Measurements from ENCODE around the gene RFFL.

RFFL gene

DNA sequence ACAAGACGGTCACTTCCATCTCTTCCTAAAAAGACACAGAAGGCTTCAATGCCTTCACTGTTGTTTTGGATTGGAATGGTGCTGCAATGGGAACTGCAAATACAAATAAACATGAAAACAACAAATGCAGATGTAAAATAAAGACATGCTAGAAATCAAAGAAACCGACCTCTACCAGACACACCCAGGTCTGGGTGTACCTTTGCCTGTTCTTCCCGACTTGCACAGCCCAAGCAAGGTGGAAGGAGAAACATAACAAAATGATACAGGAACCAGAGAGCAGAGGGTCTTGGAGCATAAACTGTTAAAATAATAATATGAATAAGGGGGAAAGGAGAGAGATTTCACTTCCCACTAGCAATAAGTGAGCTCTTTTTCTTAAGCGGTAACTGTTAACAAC is 17.3 kb downstream of the RFFL start:
- no peak for TF ChIP-seq GATA3 (IDR thresholded peaks at IDR 0.05; ENCODE audit: low read depth, low read length)
- no peak for TF ChIP-seq GATA2 (IDR thresholded peaks at IDR 0.05; ENCODE audit: low read depth, low read length)

- no peak for TF ChIP-seq GATA3 (IDR thresholded peaks at IDR 0.05; ENCODE audit: low read depth, low read length)
- no peak for TF ChIP-seq GATA2 (IDR thresholded peaks at IDR 0.05; ENCODE audit: low read depth, low read length)
Observed at GRCh38 chr17:35044181-35044580, 19.3 kb downstream of the RFFL start.

- TF ChIP-seq GATA3 (IDR thresholded peaks at IDR 0.05; ENCODE audit: low read depth, low read length) (no peak), GATA2 (IDR thresholded peaks at IDR 0.05; ENCODE audit: low read depth, low read length) (no peak)
Observed at GRCh38 chr17:35041390-35041789, 22.1 kb downstream of the RFFL start.

- no peak for TF ChIP-seq GATA3 (IDR thresholded peaks at IDR 0.05; ENCODE audit: low read depth, low read length)
- TF ChIP-seq GATA2 (IDR thresholded peaks at IDR 0.05; ENCODE audit: low read depth, low read length) = no peak
Observed at GRCh38 chr17:35038453-35038852, 25.1 kb downstream of the RFFL start.

DNA sequence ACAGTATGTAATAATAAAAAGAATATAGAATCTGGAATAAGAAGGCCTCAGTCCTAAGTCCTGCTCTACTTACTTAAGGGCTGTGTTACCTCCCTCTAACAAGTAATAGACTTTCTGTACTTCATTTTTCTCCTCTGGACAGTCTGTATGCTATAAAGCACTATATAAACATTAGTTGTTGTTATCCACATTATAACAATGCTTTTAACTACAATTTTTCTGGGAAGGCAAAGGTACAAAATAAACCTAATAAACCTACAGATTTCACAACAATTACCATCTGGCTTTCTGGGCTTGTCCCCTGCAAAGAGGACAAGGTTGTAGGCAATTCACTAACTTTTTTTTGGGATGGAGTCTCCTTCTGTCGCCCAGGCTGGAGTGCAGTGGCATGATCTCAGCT is 32.7 kb downstream of the RFFL start:
- TF ChIP-seq GATA3 (IDR thresholded peaks at IDR 0.05; ENCODE audit: low read depth, low read length) = no peak
- no peak for TF ChIP-seq GATA2 (IDR thresholded peaks at IDR 0.05; ENCODE audit: low read depth, low read length)

GRCh38 chr17:35028531-35029262 is 34.8 kb downstream of the RFFL start:
- no peak for TF ChIP-seq GATA2 (IDR thresholded peaks at IDR 0.05; ENCODE audit: low read depth, low read length)
- no peak for TF ChIP-seq GATA3 (IDR thresholded peaks at IDR 0.05; ENCODE audit: low read depth, low read length)

- TF ChIP-seq GATA2 (IDR thresholded peaks at IDR 0.05; ENCODE audit: low read depth, low read length) (no peak), GATA3 (IDR thresholded peaks at IDR 0.05; ENCODE audit: low read depth, low read length) (no peak)
Observed at GRCh38 chr17:35025541-35025940, 38.0 kb downstream of the RFFL start.

DNA sequence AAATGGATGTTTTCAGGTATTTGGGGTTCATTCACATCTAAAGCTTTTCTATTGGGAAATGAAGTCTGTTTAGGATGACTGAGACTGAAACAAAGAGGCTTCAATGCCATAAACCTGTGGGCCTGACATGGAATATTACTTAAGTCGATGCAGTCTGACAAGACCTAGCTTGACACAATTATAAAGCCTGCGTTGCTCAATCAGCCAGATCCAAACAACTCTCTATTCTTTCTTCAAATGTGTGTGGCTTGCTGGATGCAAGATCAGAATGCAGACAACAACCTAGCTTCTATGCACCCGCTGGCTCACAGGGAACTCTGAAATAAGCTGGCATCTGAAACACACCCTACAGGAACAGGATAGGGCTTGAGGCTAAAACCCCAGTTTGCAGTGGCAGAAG is 40.0 kb downstream of the RFFL start:
- TF ChIP-seq GATA2 (IDR thresholded peaks at IDR 0.05; ENCODE audit: low read depth, low read length) (no peak), GATA3 (IDR thresholded peaks at IDR 0.05; ENCODE audit: low read depth, low read length) (no peak)

DNA sequence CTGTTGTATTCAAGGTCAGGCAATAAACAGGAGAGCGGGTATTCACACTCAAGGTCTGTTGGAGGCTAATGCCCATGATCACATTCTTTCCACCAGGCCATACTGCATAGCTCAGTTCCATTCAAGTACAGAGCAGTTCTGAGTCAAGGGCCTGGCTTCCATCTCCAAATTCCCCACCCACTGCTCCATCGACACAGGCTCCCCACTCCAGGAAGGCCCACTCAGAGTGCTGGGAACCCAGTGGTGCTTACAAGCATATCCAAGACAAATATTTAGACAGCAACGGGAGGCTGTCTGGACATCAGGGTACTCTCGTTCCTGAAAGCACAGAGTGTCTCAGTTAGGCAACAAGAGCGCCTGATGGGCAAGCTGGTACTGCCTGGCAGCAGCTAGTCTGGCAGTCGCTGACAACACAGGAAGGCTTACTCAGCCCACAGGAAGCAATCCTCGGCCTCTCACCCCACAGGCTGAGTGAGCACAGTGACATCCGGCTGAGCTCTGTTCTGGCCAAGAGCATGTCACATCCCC is 40.9 kb downstream of the RFFL start:
- TF ChIP-seq GATA3 (IDR thresholded peaks at IDR 0.05; ENCODE audit: low read depth, low read length) = no peak
- TF ChIP-seq GATA2 (IDR thresholded peaks at IDR 0.05; ENCODE audit: low read depth, low read length) = no peak

GRCh38 chr17:35021520-35022380 is 41.8 kb downstream of the RFFL start:
- TF ChIP-seq GATA2 (IDR thresholded peaks at IDR 0.05; ENCODE audit: low read depth, low read length) (no peak), GATA3 (IDR thresholded peaks at IDR 0.05; ENCODE audit: low read depth, low read length) (no peak)

- TF ChIP-seq GATA2 (IDR thresholded peaks at IDR 0.05; ENCODE audit: low read depth, low read length) (no peak), GATA3 (IDR thresholded peaks at IDR 0.05; ENCODE audit: low read depth, low read length) (no peak)
Observed at GRCh38 chr17:35019386-35020179, 43.9 kb downstream of the RFFL start.

GRCh38 chr17:35018814-35019213 is 44.7 kb downstream of the RFFL start:
- TF ChIP-seq GATA2 (IDR thresholded peaks at IDR 0.05; ENCODE audit: low read depth, low read length) (no peak), GATA3 (IDR thresholded peaks at IDR 0.05; ENCODE audit: low read depth, low read length) (no peak)

- TF ChIP-seq GATA2 (IDR thresholded peaks at IDR 0.05; ENCODE audit: low read depth, low read length) (no peak), GATA3 (IDR thresholded peaks at IDR 0.05; ENCODE audit: low read depth, low read length) (no peak)
Observed at GRCh38 chr17:35017021-35017420, 46.5 kb downstream of the RFFL start.

DNA sequence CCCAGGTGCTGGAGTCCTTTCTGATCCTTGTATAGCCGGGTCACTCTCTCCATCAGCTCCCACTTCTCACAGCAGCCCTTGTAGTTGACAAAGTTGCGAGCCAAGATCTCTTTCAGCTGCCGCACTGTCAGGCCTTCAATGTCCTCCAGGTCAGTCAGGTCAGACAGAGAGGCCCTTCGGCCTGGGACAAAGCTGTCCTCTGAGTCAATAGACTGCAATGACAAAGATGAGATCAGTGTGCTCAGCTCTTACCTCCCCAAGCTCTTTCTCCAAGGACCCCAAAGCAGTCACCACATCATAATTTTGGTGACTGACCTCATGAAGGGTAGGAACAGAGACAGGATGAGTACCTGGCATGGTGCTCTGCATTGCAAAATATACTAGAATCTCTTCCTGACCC is 47.1 kb downstream of the RFFL start:
- no peak for TF ChIP-seq GATA3 (IDR thresholded peaks at IDR 0.05; ENCODE audit: low read depth, low read length)
- no peak for TF ChIP-seq GATA2 (IDR thresholded peaks at IDR 0.05; ENCODE audit: low read depth, low read length)

Measured in SH-SY5Y (cell line).